Retina (tissue), 1 donor: ENCODE data around the gene PLCZ1.
"Not testable (repeated sequence)": the region's sequence is repeated elsewhere in the genome, so short reads cannot be mapped to it uniquely, and the experiment has no call there.

ENCODE experiments used
- DNase-seq: peaks from one replicate; pipeline ENCODE4 v3.0.0-alpha.2; 2016

PLCZ1 gene, protein sequence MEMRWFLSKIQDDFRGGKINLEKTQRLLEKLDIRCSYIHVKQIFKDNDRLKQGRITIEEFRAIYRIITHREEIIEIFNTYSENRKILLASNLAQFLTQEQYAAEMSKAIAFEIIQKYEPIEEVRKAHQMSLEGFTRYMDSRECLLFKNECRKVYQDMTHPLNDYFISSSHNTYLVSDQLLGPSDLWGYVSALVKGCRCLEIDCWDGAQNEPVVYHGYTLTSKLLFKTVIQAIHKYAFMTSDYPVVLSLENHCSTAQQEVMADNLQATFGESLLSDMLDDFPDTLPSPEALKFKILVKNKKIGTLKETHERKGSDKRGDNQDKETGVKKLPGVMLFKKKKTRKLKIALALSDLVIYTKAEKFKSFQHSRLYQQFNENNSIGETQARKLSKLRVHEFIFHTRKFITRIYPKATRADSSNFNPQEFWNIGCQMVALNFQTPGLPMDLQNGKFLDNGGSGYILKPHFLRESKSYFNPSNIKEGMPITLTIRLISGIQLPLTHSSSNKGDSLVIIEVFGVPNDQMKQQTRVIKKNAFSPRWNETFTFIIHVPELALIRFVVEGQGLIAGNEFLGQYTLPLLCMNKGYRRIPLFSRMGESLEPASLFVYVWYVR

DNA sequence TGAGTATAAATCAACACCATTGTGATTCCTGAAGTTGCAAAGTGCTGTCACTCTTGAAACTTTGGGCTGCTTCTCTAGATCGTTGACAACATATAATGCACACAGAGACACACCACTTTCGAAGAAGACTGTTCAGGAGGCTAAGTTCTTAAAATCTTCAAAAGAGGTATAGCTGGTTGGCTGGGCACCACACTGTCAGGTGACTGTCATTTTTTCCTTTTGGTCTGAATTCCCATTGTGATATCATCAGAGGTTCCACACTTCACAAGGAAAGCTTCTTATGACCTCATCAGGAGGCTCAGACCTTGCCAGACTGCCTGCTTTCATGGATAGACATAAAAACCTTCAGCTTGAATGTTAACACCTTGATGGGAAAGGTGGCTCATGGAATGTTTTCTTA lies at the start of gene PLCZ1, which contains the start of gene CAPZA3:
Gene PLCZ1, minus strand, starts transcription at position 194 of the 400 bp plus-strand sequence. CDS start 641 bp downstream, outside the sequence.
Gene CAPZA3, plus strand, starts transcription at position 301 of the 400 bp plus-strand sequence. CDS start 150 bp downstream, outside the sequence.
- DNase-seq: no peak

DNA sequence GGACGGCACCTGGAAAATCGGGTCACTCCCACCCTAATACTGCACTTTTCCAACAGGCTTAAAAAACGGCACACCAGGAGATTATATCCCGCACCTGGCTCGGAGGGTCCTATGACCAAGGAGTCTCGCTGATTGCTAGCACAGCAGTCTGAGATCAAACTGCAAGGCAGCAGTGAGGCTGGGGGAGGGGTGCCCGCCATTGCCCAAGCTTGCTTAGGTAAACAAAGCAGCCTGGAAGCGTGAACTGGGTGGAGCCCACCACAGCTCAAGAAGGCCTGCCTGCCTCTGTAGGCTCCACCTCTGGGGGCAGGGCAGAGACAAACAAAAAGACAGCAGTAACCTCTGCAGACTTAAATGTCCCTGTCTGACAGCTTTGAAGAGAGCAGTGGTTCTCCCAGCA lies 47.7 kb upstream of the PLCZ1 start:
- DNase-seq: not testable (repeated sequence)

DNA sequence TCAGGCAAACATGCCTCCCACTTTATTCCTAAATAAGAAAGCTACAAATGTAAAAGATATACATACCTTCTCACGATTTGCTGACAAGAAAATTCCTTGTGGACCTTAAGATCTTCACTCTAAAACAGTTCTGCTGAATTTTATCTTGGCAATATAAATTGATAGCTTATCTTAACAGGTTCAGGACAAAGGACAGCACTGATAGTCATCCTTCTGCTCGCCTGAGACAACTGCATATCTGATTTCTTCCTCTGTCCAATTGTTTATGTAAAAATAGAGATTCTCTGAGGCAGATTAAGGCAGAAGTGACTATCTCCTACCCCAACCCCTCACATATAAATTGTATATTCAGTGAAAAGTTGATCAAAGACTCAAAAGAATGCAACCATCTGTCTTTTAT lies 45.0 kb upstream of the PLCZ1 start:
- no peak for DNase-seq

DNA sequence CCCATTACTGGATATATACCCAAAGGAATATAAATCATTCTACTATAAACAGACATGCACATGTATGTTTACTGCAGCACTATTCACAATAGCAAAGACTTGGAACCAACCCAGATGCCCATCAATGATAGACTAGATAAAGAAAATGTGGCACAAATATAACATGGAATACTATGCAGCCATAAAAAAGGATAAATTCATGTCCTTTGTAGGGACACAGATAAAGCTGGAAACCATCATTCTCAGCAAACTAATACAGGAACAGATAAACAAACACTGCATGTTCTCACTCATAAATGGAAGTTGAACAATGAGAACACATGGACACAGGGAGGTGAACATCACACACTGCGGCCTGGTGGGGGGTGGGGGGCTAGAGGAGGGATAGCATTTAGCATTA lies 28.7 kb upstream of the PLCZ1 start:
- DNase-seq: not testable (repeated sequence)

DNA sequence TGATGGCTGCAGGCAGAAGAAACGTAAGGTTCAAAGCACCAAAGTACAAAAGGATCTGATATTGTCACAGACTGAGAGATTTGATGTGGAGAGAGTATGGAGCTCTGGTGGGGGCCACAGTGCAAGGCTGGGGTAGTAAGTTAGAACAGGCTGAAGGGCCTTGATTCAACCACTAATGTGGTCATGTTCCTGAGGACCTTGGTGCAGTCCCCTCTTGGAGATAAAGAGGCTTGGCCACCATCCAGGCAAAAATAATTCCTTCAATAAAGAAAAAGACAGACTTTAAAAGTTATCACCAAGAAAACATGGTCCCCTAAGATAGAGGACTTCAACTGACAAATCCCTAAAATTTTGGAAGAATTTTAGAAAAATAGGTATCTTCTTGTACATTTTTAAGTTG lies 17.5 kb upstream of the PLCZ1 start:
- no peak for DNase-seq

DNA sequence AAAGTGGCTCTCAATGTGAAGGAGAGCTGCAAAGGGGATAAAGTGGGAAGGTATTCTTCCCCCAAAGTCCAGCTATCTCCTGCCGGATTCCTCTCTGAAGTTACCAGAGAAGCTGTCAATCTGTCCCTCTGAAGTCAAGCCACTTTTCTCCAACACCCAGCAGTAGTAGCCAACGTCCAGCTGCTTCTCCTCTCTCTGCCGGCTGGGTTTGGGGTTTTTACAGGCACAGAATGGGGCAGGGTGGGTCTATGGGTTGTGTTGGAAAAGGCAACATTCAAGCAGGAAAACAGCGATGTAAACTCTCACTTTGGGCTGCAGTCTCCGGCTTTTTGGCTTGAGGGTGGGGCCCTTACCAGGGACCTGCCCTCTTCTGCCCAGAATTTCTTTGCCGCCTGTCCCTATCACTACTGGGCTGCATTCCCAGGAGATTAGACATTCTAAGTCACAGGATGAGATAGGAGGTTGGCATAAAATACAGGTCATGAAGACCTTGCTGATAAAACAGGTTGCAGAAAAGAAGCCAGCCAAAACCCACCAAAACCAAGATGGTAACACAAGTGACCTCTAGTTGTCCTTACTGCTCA lies 16.4 kb upstream of the PLCZ1 start:
- no peak for DNase-seq

DNA sequence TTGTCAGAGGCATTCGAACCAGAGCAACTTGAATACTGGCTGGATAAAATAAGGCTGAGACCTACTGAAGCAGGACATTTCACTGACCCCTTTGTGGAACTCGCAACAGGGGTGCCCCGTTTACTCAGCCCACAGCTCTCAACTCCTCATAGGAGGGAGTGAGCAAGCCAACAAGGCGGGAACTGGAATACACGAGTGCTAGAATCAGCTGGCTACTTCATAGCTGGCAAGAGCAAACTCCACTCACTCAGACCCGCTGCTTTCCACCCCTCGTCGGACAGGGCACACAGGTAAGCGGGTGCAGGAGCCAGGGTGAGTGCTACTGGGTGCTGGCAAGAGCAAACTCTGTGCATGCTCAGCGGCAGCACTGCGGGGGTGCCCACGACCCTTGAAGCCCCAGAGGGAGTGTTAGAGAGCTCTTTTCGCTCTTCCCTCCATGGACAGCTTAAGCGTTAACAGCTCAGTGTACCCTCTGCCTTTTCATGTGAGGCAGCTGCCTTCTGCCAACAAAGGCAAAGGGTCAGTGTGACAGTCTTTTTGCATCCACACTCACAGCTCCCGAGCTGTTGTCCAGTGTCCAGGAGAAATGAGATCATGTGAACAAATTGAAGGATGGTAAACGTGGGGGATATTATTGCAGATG lies 15.8 kb upstream of the PLCZ1 start:
- DNase-seq: peak; percentile 59

DNA sequence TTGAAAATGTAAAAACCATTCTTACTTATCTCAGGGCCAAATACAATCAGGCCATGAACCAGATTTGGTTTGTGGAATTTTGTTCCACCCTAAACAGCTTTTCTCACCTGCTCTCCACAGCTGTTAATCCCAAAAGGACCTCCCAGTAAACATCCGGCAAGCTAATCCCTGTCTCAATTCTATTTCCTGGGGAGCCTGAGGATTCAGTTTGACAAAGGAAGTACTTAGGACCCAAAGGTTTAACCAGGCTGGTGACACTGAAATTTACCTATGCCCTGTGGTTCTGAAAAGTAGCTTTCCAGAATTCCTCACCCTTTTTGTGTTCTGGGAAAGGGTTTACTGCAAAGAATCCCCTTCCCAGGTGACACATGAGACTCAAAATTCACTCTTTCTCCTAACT lies 15.1 kb upstream of the PLCZ1 start:
- peak; percentile 17 for DNase-seq

DNA sequence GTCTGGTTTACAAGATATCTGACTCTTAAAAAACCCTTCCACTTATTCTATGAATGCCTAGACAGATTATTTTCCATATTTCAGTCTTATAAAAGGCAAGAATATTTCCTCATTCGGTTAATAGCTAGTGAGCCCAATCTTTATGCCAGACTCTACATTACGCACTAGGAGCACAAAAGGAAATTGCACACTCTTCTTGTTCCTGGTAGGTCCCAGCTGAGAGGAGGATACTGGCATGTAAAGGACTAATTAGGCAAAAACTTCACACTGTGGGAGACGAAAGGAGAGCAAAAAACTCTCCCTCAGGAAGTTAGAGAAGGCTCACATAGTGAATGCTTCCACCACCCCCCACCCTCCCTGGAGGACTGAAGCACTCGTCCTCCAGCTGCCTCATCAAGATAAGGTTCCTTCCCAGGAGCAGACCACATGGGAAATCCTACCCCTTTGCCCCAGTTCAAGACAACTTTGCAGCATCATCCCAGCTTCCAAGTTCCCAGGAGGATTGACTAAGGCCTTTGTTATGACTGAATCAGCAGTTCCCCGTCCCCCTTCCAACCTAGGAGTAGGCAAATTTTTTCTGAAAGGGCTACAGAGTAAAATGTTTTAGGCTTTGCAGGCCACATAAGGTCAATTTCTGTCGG lies 14.6 kb upstream of the PLCZ1 start:
- DNase-seq: no peak

DNA sequence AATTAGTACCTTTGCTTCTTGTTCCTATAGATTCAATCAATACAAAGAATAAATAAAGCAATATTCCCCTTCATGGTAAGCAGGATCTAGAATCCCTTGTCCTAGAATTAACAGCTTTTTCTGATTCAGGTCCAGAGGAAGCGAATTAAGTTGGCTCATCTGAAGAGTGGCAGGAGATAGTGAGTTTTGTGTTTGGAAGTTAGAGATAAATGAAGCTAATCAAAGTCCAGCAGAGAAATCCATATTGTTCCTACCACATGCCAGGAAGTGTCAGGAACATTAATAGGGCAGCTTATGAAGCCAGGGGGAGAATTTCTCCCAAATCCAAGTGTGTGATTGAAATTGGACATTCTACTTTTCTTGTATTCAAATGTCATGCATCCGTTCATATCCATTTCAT lies 14.1 kb upstream of the PLCZ1 start:
- no peak for DNase-seq

DNA sequence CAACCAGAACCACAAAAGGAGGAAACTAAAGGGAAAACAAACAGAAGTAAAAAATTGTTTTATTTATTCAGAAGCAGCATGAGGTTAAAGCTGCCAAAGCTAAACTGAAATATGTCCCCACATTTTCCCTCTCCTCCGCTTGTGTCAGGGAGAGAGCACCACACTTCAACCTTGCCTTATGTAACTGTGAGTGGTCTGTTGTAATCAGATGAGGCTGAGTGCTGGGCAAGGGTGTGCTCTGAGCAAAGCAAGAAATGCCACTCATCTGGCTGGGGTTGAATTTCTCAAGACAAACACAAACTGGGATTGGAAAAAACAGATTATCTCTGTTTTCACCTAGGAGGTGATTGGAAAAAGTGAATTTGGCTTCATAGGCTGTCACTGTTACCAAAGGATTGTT lies 12.3 kb upstream of the PLCZ1 start:
- no peak for DNase-seq

DNA sequence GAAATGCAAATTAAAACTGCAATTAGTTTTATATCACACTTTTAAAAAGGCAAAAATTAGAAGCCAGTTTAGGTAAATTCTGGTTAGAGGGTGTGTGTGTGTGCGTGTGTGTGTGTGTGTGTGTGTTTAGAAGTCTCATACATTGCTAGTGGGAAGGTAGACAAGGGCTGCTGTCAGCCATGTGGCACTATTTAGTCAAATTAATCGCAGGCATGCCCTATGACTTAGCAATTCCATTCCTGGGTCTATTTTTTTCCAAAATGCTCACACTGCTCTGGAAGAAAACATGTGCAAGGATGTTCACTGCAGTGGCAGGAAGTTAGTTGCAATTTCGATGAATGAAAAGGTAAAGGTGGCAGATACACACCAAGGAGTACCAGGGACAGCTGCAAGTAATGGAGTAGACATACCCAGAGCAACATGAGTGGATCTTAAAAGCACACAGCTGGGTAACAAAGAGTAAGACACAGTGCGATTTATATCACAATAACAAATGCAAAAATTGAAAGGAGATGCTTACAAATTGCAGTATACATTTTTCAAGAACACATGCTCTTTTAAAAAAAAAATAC lies 11.7 kb upstream of the PLCZ1 start:
- DNase-seq: no peak

DNA sequence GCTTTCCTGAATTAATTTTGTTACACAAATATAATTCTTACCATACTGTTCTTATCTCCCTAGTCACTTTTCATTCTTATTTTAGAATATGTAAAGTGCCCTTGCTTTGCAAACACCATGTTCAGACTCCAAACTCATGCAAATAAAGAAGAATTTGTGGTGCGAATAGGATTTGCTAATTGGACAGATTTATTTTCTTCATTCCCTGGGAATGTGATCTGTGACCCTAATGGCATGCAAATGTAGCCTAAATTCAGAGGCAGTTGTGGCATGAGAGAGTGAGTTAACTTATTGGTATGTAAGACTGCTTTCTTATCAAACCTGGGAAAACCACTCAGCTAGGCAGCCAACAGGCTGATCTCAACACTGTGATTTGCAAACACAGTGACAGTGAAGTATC lies 10.1 kb upstream of the PLCZ1 start:
- DNase-seq: no peak

DNA sequence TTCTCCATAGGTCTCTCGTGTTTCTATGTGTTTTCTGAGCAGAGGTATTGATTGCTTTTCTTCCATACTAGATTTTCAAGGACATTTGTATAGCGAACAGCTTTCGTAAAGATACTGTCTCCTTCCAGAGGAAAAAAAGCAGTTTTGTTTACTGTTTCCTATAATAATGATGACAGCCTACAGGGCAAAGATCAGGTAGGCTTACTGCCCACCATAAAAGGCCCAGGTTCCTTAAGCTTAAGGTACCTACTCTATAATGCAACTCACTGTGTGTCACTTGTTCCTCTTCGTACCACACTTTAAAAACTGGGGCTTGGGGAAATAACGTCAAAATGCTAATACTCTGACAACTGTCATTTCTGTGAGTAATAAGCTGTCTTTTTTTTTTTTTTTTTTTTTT lies 6.7 kb downstream of the PLCZ1 start:
- DNase-seq: no peak

DNA sequence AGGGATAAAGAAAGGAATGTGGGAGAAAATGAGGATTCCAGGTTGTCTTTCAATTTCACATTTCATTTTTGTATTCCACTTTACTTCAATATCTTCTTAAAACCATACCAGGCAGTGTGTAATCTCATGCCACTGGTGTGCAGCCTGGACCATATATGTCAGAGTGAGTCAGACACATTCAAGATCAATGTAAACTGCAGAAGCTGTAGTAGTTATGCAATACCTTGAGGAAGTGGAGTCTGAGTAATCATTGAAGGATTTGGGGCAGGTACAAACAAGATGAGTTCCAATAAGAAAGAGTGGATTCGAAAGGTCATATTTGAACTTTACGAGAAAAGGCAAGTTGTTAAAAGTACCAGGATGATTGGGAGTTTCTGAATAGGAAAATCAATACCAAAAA lies 14.1 kb downstream of the PLCZ1 start:
- no peak for DNase-seq

DNA sequence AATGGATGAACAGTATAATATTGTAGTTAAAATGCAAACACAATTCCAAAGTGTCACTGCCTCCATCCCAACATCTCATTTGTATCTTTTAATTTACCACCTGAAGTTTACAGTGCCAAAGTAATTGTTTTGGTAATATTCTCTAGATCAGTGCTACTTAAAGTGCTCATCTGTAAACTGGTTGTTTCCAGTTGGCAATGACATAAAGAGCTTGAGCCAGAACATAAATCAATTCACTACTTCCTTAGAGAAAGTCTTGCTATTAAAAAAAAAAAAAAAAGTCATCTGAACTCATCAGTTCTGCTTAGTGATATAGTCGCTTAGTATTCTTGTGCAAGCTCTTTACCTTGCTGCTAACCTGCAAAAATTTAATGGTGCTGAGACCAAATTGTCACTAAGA lies 16.4 kb downstream of the PLCZ1 start:
- DNase-seq: no peak

DNA sequence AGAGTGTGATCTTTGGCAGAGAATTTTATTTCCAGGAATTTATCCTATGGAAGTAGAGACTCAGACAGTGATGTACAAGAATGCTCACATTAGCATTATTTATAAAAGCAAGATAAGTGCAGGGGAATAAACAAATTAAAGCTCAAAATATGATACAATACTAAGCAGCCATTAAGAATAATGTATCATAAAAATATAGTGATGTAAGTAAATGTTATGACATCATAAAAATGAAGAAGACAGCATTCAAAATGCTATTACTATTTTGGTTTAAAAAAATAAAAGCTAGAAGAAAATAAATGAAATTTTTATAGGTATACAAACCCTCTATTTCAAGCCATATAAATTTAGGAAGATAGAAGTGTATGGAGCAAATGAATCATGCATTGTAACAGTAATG lies 17.1 kb downstream of the PLCZ1 start:
- DNase-seq: no peak

DNA sequence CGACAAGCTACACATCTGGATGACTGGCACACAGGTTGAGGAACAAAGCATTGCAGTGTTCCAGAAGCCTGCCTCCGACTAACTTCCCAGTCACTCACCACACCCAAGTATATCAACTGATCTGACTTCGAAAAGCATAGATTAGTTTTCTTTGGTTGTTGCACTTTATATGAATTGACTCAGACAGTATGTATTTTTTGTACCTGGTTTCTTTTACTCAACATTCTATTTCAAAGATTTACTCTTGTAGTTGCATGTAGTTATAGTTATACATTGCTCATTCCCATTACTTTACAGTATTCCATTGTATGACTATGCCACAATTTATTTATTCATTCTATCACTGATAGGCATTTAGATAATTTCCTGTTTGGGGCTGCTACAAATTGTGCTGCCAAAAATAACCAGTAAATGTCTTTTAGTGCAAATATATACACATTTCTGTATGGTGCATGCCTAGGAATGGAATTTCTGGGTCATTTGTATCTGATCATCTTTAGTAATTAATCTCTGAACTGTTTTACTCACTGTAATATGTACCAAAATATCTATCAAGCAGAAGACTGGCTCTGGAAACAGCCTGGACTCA lies 17.8 kb downstream of the PLCZ1 start:
- no peak for DNase-seq

DNA sequence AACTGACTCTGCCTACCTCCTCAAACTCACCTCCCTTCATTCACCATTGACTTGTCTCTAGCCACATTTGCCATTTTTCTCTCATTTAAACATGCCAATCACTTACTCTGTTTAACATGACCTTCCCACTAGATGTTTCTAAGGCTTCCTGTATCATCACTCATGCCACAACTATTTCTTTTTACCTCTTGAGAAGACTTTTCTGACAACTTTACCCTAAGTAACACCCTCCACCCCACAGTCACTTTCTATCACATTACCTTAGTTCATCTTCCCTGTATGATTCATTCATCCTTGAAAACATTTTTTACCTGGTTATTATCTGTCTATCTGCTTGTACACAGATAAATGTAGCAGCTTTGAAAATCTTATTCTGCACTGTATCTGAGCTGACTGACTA lies 19.4 kb downstream of the PLCZ1 start:
- DNase-seq: no peak

DNA sequence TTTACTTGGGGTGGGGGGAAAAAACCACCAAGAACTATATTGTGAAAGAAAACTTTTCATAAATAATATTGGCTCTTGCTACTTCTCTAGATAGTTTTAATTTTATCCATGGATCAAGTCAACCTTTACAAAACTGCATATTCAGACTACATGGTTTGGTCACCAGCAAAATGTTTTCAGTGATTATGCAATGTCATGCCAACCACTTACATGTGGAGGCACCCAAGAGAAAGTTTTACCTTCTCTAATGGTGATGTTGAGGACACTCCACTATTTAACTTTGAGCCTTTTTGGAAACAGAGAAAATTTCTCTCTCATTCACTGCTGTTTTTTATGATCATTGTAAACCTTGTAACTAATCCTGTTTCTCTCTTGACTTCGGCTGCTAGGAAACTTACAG lies 21.6 kb downstream of the PLCZ1 start:
- no peak for DNase-seq

DNA sequence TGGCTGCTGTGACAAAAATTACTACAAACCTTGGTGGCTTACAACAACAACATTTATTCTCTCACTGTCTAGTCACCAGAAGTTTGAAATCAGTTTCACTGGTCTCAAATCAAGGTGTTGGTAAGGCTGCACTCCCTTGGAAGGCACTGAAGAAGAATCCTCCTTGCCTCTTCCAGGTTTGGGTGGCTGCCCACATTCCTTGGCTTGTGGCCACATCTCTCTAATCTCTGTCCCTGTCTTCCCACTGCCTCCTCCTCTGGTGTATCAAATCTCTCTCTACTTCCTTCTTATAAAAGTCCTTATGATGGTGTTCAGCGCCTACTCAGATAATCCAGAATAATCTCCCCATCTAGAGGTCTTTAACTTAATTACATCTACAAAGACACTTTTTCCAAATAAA lies 31.0 kb downstream of the PLCZ1 start:
- DNase-seq: no peak

DNA sequence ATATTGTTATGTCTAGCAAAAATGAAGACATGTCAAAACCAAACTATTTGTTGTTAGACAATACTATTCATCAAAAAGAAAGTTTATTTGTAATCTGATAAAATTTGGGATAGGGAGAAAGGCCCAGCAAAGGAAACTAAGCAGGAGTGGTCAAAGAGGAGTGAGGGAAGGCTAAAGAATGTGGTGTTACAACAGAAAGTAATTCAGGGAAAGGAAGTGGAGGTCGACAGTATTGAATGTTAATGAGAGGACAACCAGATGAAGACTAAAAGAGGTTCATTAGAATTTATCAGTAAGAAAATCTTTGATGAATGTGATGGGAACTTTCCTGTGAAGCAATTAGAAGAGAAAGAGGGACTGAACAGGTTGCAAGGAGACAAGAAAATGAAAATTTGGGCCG lies 33.9 kb downstream of the PLCZ1 start:
- no peak for DNase-seq
